Mammary epithelial cell (primary cell): ENCODE results near the gene P4HB.

Source experiments
- EZH2 ChIP-seq: IDR thresholded peaks from 2 replicates; pipeline ENCODE4 v1.6.1; 2012; ENCODE audit warnings: low read length, inconsistent platforms, borderline replicate concordance
- TF ChIP-seq, protein P1 (sequence below), 2 donors: IDR thresholded peaks in 1 of 2; conservative IDR thresholded peaks in 1 of 2; 2 replicates each; pipeline ENCODE4 v1.5.1; 2011 to 2012; ENCODE audit warnings: inconsistent platforms in 2 of 2, low read length in 2 of 2, mild to moderate bottlenecking in 2 of 2, control low read depth in 1 of 2, low read depth in 1 of 2; ENCODE audit not compliant: insufficient read depth in 1 of 2; ENCODE audit errors: extremely low read depth in 1 of 2

DNA sequence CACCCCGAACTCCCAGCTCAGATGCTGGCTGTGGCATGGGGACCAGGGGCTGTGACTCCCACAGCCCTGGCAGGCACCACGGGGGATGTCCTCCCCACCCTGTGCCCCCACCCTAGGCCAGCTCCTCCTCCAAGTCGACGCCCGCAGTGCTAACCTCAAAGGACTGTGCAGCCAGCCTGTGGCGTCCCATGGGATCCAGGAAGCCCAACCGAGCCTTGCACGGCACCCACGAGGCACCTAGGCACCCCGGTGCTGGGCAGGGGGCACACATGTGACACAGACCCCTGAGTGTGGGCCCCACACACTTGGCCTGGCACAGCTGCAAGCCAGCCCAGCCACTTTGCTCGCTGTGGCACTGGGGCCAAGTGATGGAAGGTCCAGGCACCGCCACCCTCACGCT lies 52.5 kb downstream of the P4HB start:
- TF ChIP-seq, protein P1, sequence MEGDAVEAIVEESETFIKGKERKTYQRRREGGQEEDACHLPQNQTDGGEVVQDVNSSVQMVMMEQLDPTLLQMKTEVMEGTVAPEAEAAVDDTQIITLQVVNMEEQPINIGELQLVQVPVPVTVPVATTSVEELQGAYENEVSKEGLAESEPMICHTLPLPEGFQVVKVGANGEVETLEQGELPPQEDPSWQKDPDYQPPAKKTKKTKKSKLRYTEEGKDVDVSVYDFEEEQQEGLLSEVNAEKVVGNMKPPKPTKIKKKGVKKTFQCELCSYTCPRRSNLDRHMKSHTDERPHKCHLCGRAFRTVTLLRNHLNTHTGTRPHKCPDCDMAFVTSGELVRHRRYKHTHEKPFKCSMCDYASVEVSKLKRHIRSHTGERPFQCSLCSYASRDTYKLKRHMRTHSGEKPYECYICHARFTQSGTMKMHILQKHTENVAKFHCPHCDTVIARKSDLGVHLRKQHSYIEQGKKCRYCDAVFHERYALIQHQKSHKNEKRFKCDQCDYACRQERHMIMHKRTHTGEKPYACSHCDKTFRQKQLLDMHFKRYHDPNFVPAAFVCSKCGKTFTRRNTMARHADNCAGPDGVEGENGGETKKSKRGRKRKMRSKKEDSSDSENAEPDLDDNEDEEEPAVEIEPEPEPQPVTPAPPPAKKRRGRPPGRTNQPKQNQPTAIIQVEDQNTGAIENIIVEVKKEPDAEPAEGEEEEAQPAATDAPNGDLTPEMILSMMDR (conservative IDR thresholded peaks at IDR 0.05 in 1 of 2, IDR thresholded peaks at IDR 0.05 in 1 of 2; ENCODE audit: extremely low read depth in 1 of 2, insufficient read depth in 1 of 2, low read depth in 1 of 2, low read length in 2 of 2), result no peak
- TF ChIP-seq EZH2, result no peak
